T-helper 2 cell (primary cell): ENCODE results near the gene TENM4.
A peak's percentile ranks its signal among the peaks of the same experiment; 100 is the strongest.

Experiments used
- DNase-seq, 5 experiments: peaks; one replicate each; pipeline versions ENCODE4 v3.0.0 to v3.0.0-alpha.2; 2012 to 2022
- total RNA-seq, 2 donors: gene quantifications; one replicate each; lab custom pipeline; 2026; lab: John Stamatoyannopoulos, UW

The TENM4 gene
- 0.20 to 0.31 reads per million in 2 donors for total RNA-seq

DNA sequence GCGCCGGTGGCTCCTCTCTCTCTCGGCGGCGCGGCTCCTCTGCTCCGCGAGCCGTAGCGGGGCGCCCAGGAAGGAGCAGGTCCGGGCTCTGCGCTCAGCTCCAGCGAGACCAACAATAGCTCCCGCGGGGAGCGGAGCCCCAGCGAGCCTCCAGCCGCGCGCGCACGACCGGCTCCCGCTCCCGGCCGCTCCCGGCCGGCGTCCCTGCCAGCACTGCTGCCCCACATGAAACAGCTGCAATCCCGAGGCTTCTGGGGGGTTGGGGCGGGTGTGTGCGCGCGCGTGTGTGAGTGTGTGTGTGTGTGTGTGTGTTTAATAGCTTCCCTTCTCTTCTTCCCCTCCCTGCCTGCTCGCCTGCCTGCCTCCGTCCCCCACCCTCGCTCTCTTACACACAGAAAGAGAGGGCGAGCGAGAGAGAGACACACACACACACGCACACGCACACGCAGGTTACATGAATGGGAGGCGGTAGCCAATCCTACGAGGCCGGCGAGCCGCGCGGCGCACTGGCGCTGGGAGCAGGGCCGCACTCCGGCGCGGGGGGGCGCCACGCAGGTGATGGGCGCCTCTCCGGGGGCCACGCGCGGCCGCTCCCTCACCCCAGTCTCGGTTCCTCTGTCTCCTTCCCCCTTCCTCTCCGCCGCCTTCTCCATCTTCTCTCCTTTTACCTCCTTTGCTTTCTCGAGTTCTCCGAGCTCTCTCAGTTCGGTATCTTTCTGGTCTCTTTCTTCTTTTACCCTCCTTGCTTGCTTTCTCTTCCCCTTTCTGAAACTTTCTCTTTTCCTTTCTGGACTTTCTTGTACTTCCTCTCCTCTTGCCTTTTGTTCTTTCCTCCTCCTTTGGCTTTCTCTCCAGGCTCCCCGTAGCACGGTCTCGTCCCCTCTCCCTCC, at the start of gene TENM4:
Gene TENM4 (minus strand): TSS at position 460 of the 890 bp plus-strand sequence. CDS start 371,086 bp downstream, outside the sequence.
- peak in 1 of 5 experiments; percentile 25 for DNase-seq

DNA sequence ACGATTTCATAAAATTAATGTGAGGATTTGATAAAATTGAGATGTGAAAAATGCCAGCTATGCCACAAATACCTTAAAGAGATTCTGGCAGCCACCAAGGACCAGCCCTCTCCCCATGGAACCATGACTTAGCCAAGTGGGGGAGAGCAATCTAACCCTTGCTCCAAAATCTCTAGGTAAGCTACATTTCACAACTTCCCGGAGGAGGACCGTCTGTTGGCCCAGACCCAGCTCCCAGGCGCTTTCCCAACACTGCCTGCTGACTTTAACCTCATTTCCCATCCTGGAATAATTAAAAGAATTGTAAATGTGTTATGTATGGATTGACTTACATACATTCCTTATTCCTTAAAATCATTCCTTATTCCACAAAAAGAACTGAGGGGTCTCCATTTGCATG, 47.5 kb upstream of the TENM4 start:
- DNase-seq = no peak

DNA sequence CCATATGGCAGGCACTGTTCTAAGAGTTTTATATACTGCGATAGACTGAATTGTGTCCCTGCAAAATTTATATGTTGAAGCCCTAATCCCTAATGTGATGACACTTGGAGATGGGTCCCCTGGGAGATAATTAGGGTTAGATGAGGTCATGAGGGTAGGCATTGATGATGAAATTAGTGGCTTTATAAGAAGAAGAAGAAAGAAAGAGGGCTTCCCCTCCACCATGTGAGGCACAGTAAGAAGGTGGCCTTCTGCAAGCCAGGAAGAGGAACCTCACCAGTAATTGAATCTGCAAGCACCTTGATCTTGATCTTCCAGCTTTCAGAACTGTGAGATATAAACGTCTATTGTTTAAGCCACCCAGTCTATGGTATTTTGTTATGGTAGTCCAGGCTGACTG, 46.6 kb upstream of the TENM4 start:
- no peak for DNase-seq

DNA sequence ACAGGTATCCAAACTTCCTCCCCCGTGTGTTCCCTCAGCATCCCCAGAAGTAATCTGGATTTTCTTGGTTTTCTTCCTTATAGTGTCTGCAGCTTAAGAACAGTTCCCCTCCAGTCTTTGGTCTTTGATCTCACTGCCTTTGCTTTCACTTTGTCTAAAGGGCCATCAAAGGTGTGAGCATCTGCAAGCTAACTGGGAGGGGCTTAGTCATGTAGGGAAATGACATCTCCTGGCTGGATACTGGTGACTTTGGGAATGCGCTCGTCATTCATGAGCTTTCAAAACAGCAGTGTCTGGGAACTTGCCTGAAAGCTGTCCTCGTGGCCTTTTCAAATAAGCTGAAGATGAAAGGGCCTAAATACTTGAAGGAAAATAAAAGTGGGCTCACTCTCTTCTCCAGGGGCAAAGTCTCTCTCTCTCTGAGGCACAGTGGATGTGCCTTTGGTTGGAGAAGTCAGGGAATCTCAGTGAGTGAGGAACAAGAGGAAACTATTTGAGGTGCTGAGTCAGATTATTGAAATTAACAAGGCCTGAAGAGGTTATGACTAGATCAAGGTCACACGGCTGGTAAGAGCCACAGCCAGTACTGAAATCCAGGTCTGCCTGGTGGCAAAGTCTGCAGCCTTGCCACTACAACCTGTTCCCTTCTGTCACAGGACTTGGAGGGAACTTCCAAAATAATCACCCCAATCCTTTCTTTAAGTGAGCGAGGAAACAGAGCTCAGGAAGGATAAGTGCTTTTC, 45.6 kb upstream of the TENM4 start:
- no peak for DNase-seq

DNA sequence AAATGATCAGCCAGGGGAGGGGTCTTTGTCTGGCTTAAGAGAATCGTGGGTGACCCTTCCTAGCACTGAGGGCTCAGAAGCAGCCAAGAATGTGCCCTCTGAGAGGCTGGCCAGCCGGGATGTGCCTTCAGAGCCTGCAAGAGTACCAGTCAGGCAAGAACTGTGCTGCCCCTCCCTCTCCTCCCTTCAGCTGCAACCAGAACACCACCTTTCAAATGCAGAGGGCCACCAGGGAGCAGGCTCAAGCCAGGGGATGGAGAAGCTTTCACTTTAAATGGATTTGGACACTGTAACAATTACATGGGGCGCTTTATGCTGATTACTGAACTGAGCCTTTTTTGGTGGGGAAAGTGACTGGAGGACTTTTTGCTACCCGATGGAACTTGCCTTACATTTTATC, 44.9 kb upstream of the TENM4 start:
- DNase-seq = no peak

DNA sequence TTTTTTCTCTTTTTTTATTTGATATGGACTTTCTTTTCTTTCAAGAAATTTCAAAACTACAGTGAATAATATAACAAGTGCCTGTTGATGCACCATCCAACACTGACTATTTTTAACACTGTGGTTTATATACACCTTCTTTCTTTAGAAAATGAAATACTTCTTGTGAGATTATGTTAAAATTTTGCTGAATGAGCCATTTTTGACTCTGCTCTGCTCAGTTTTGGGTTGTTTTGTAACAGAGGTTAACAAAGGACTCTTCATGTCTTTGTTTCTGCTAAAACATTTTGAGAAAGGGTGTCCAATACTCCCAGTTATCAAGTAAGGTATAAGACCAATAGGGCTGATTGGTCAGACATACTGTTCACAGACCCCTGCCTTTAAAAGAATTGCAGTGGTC, 44.0 kb upstream of the TENM4 start:
- no peak for DNase-seq

DNA sequence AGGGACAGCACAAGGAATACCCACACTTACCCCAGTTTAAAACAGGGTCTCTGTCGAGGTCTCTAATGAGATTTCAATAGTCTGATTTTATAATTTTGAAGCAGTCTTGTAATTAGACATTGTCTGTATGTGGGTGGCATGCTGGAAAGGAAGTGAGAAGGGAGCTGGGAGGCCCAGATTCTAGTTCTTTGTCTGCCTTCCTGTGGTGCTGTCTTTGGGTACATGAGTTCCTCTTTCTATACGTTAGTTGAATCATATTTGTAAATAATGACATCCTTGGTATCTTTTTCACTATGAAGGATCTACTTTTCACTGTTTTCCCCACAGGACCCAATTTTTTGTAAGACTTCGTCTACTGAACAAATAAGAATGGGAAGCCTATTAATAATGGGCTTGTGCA, 42.0 kb upstream of the TENM4 start:
- DNase-seq = peak in 1 of 5 experiments; percentile 38

DNA sequence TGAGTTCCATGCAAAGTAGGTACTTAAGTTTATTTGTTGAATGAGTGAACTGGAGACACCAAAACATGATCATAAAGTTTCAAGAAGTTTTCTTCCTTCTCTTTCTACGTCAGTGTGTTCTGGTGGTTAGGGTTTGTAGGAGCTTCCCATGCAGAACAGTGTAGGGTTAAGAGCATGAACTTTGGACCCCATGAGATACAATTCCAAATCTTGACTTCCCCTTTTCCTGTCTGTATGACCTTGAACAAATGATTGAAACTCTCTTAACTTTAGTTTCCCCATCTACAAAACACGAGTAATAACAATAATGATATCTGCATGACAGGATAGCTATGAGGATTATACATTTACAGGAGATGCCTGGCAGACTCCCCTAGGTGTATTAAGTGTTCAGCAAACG, 41.0 kb upstream of the TENM4 start:
- DNase-seq = no peak

DNA sequence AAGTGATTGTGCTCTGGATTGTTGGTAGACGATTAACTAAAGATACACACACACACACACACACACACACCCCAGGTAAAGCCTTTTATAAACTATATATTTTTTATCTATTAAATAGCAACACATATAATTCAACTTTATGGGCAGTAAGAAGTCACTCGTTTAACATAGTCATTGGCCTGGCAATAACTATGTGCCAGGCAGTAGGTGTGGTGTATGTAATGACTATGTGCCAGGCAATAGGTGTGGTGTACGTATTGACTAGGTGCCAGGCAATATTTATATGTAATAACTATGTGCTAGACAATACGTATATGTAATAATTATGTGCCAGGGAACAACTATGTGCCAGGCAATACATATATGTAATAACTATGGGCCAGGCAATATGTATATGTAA, 40.0 kb upstream of the TENM4 start:
- DNase-seq = no peak

DNA sequence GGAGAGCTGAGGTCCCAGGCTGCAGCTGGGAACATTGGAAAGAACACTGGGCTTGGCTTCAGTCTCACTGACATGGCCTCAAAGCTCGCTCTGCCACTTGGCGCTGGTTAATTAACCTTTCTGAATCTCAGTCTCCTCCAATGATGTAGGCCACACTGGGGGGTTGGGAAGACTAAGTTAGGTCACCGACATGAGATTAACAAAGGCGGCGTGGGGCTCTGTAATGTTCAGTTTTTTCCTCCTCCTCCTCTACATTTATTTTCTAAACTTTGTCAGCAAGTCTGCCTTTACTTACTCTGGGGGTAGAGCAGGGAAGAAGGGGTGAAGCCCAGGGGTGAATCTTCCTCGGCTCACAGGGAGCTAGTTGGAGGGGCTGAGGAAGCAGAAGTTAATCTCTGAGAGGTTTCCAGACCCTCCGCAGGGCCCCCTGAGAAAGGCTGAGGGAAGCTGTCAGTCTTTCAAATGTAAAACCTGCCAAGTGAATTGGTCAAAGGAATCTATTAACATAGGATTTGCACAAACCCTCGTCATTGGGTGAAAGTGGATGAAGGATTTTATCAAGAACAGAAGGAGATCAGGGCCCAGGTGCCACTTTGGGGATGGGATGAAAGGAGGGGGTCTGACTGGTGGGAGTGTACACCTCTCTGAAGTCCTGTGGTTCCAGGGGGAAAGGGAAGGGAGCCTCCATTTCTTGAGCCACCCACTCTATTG, 32.1 kb upstream of the TENM4 start:
- no peak for DNase-seq

DNA sequence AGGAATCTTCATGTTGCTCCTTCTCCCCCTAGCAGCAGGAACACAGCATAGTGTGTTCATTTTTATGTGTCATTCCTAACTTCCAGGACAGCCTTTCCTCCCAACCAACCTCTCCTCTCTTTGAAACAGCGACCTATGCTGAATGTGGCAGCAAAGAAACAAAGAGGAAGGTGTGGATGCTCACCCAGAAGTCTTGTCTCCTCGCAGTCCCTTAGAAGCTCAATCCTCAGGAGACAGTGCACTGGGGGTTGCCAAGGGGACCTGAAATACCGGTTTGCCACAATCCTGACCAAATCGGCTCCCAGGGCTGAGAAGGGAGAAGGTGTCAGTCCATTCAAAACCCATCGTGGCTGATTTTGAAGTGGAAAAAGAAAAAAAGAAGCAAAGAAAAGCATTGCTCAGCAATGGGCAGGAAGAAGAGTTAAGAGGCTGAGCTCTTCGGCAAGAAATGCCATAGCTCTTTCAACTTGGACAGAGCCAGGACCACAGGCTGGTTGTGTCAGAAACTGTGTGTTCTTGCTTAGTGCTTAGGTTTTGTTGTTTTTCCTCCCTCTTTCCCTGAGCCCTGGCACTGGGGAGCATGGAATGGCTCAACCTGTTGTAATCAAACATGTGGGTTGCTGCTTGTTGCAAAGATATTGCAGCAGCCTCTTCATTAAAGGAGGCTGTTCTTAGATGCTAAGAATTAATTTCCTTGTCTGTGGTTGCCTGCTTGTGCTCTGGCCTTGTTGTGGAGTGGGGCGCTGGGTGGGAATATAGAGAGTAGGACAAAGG, 30.4 kb upstream of the TENM4 start:
- DNase-seq = no peak

DNA sequence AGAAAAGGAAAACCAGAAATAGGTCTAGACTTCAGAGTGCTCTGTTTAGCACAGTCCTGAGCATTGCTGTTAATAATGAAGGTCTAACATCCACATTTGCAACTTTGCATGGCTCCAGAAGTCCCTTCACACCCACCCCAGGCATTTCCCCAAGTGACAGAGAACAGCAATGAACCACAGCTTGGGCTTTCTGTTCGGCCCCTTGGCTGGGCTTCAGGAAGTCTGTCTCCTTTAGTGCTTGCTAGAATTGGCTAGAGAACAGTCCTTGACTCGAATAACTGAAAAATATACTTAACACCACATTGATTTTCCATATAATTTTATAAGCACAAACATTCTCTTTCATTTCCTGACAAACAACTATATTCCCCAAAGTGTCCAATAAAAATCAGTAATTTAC, 29.3 kb upstream of the TENM4 start:
- no peak for DNase-seq

DNA sequence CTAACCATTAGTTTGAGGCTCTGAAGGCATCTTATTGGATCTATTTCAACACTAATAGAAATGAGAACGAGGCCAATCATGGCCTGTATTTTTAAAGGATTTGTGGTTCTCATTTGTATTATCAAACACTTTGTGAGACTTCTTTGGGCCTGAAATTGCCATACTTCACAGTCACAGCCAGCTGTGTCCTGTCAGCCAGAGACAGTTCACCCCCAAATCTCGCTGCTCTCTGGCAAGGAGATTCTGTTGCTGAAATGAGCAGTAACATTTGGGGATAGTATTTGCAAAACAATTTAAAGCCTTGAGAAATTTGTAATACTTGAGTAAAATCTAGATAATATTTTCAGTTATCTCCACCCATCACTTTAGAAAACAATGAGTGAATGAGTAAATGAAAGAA, 26.9 kb upstream of the TENM4 start:
- DNase-seq = no peak

DNA sequence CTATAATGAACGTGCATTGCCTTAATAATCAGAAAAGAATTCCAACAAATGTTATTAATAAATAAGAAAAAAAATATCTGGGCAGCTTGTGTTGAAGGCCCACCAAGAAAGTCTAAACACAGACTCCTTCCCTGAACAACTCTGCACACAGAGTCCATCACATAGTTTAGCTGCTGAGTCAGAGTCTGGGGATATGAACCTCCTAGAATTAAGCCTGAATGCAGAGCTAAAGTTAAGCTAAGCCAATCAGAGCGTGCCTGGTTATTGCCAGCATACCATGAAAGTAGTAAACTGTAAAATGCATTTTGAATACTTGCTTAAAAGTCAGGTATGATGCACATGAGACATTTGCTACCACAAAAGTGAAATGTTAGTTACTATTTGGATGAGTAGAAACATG, 25.6 kb upstream of the TENM4 start:
- no peak for DNase-seq

DNA sequence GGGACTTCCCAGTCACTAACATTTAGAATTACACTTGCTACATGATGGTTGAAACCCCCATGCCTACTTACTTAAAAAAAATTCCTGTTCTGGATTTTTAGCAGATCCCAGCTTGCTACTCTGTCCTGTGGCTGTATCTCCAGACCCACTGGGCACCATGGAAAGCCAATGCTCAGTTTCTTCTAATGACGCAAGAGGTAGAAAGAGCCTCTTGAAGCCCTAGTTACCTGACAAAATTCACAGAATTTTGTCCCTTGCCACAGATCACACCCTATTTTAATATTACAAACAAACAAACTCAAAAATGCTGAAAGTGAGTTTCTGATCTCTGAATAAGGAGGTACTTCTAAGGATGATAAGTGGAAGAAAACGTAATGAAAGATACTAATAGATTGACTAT, 24.3 kb upstream of the TENM4 start:
- DNase-seq = no peak

DNA sequence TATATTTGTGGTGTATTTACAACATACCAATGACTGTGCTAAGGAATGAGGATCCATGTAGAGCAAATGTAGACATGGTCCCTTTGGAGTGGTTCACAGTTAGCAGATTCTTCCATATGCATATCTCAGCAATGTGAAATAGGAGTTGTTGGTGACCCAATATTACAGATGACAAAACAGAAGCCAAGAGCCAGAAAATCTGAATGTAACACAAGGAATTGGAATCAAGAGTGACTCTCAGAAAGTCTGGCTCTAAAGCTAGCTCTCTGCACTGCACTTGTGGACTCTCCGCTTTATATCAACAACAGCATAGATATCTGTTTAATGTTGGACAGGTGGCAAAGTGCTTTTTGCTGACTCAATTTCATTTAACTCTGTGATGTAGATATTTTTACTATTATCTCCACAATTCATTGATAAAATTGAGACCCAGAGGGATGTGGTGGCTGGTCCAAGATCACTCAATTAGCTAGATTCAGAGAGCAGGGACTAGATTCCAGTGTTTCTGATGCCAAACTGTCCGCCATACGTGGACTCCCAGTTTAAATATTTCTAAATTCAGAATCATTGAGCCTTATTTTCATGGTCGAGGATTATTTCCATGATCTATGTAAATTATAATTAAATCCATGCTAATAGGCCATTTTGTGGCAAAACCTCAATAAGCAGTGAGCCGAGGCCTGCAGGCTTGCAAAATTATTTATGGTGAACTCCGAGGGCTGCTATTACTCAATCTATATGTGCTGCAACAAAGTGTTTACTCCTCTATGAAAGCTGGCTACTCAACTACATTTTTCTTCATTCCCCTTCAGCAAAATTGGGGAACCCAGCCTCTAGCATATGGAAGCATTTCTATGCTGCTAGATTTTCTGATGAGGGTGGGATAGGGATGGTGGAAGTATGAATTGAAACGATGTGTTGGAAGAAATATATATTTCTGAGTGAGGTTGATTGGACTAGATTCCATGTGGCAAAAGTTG, 21.1 kb upstream of the TENM4 start:
- no peak for DNase-seq

DNA sequence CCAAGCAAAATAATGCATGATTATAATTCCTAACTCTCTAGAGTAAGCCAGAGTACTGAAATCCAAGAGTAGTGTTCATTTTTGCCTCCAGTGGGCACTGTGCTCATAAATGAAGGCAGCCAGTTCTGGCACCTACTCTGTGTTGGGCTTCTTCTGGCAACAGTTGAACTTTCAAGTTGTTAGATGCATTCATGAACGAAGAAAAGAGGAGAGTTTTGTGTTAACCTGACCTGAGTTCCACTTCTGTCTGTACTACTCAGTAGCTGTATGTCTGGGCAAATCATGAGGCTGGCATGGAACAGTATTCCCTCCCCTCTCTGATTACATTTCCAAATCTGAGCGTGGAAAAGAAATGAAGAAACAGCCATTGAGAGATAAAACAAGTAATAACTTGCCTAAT, 20.3 kb upstream of the TENM4 start:
- no peak for DNase-seq

DNA sequence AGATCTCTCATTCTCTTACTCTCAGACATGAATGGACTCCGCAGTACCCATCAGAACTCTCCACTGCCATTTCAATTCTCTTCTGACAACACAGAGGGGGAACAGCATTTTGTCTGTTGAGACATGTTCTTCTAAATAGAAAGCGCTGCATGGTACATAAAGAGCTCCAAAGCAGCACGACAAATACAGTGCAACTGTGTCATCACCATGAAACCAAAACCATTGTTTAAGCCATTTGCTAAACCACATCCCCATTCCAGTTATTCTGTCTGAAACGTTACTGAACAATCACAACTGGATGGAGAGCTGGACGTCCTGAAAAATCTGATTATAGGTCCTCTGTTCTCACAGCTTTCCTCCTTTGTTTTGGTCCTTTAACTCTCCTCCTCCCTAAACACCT, 17.9 kb upstream of the TENM4 start:
- no peak for DNase-seq

DNA sequence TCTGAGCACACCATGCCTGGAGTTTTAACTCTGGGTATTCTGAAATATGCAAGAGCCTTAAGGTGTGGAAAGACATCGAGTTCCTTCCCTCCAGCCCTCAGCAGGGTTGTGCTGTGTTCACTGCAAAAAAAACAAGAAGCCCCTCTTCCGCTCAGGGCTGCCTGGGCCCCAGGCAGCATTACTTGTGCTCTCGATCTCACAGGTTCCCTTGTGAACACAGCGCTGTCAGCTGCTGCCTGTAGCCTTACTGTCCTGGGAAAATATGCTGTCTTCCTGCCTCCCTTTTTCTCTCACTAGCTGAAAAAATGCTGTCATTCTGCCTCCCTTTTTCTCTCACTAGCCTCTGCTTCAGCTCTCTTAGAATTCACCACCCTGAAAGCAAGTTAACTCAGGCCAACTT, 15.7 kb upstream of the TENM4 start:
- no peak for DNase-seq

DNA sequence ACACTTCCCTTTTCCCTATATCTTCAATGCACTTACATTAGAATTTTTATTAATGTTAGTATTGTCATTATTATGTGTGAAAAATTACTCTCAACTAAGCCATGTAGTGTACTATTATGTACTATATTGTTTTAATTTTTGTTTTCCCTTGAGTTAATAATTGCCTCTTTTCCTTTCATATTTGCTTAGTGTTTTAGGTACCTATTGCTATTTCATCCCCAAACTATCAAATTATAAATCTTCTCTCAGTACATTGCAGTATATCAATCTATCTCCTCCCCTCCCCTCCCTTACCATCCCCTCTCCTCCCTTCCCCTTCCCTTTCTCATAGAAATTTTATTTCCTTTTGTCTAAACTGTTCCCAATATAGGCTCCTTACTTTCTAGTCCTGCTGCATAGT, 12.8 kb upstream of the TENM4 start:
- no peak for DNase-seq

DNA sequence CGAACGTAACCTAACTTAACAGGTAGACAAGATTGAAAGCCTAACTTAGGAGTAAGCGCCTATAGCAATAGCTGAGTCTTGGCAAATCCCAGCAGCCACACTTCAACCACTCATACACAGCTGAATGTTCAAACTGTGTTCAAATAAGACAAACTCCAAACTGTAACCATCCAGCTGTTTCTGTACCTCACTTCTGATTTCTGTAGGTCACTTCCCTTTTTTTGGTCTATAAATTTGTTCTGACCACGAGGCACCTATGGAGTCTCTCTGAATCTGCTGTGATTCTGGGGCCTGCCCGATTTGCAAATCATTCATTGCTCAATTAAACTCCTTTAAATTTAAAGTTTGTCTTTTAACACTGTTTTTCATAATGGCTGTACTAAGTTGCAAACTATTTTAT, 8.2 kb upstream of the TENM4 start:
- DNase-seq = no peak
